GM23338 (cell line): ENCODE measurements around the gene DHX58. TPM values are rescaled to one million over a fixed set of nuclear protein-coding genes. Genes with fewer than 3 reads are reported as not detected.

Experiments used
- ATAC-seq: fragments of 200-7000 bp; cut with Tn5 transposase; 3 replicates; pipeline ENCODE4 v1.9.1; 2020
- DNase-seq: peaks from one replicate; pipeline ENCODE4 v3.0.0-alpha.2; 2015; ENCODE audit warnings: low spot score
- H2AFZ ChIP-seq: fragments of 200-600 bp; sonication (generic); 2 replicates; pipeline ENCODE4 v1.8.0; 2016; ENCODE audit warnings: antibody characterized with exemption, mild to moderate bottlenecking, moderate library complexity
- H3F3A ChIP-seq: fragments of 200-600 bp; sonication (generic); replicated peaks from 2 replicates; pipeline ENCODE4 v1.8.0; 2017; ENCODE audit warnings: antibody characterized with exemption, mixed run types, low read depth
- H3K27ac ChIP-seq: fragments of 200-600 bp; sonication (generic); 2 replicates; pipeline ENCODE4 v1.6.1; 2016; ENCODE audit warnings: low read depth
- H3K27me3 ChIP-seq: fragments of 200-600 bp; sonication (generic); 2 replicates; pipeline ENCODE4 v1.8.0; 2016; ENCODE audit warnings: mild to moderate bottlenecking, mixed run types, moderate library complexity; ENCODE audit not compliant: insufficient read depth
- H3K36me3 ChIP-seq: fragments of 200-600 bp; sonication (generic); 2 replicates; pipeline ENCODE4 v1.8.0; 2016; ENCODE audit warnings: mild to moderate bottlenecking; ENCODE audit not compliant: insufficient read depth
- H3K4me1 ChIP-seq: fragments of 200-600 bp; sonication (generic); 2 replicates; pipeline ENCODE4 v1.8.0; 2016; ENCODE audit warnings: mild to moderate bottlenecking, moderate library complexity; ENCODE audit not compliant: insufficient read depth
- H3K4me2 ChIP-seq: fragments of 200-600 bp; sonication (generic); 2 replicates; pipeline ENCODE4 v1.7.1; 2017; ENCODE audit warnings: mixed run types
- H3K4me3 ChIP-seq: fragments of 200-600 bp; sonication (generic); 2 replicates; pipeline ENCODE4 v1.6.1; 2016; ENCODE audit warnings: mixed run types
- H3K79me2 ChIP-seq: fragments of 200-600 bp; sonication (generic); replicated peaks from 2 replicates; pipeline ENCODE4 v1.8.0; 2017; ENCODE audit warnings: mild to moderate bottlenecking; ENCODE audit not compliant: insufficient read depth
- H3K9me2 ChIP-seq: fragments of 200-600 bp; sonication (generic); 2 replicates; pipeline ENCODE4 v1.8.0; 2017; ENCODE audit not compliant: insufficient read depth
- H4K20me1 ChIP-seq: fragments of 200-600 bp; sonication (generic); replicated peaks from 2 replicates; pipeline ENCODE4 v1.8.0; 2017; ENCODE audit warnings: mild to moderate bottlenecking; ENCODE audit not compliant: insufficient read depth
- H3K27ac Mint-ChIP-seq: 2 replicates; pipeline ENCODE4 v1.8.0; 2020; ENCODE audit warnings: inconsistent platforms, mild to moderate bottlenecking, moderate library complexity, mixed read lengths
- H3K27me3 Mint-ChIP-seq: 3 replicates; pipeline ENCODE4 v1.8.0; 2022; ENCODE audit warnings: low read depth, mild to moderate bottlenecking, moderate library complexity, mixed read lengths, inconsistent platforms; ENCODE audit not compliant: insufficient read depth, poor library complexity
- H3K36me3 Mint-ChIP-seq: 3 replicates; pipeline ENCODE4 v1.8.0; 2021; ENCODE audit warnings: low read depth, mild to moderate bottlenecking, inconsistent platforms, moderate library complexity, mixed read lengths
- H3K4me1 Mint-ChIP-seq: 3 replicates; pipeline ENCODE4 v1.8.0; 2020; ENCODE audit warnings: mild to moderate bottlenecking, inconsistent platforms, mixed read lengths
- H3K4me3 Mint-ChIP-seq: 3 replicates; pipeline ENCODE4 v1.8.0; 2021; ENCODE audit warnings: moderate library complexity, mild to moderate bottlenecking, inconsistent platforms, mixed read lengths
- H3K9me3 Mint-ChIP-seq: 3 replicates; pipeline ENCODE4 v1.8.0; 2020; ENCODE audit warnings: moderate library complexity, mild to moderate bottlenecking, inconsistent platforms, mixed read lengths
- CREB1 ChIP-seq: fragments of 250-450 bp; sonication (Bioruptor Pico); IDR thresholded peaks from 2 replicates; pipeline ENCODE4 v1.5.0; 2020; ENCODE audit warnings: low read depth, mild to moderate bottlenecking, moderate library complexity
- CTCF ChIP-seq, 2 experiments: fragments of 200-600 bp in 1 of 2; sonication (generic) in 1 of 2; conservative IDR thresholded peaks; 2 replicates each; pipeline versions ENCODE4 v1.5.1 to v1.6.1; 2016 to 2017; ENCODE audit warnings: antibody characterized with exemption in 2 of 2, low read depth in 2 of 2, mild to moderate bottlenecking in 2 of 2, moderate library complexity in 1 of 2
- ETS1 ChIP-seq: IDR thresholded peaks from 2 replicates; pipeline ENCODE4 v1.6.1; 2016; ENCODE audit warnings: antibody characterized with exemption
- EZH2 ChIP-seq: fragments of 200-600 bp; sonication (generic); IDR thresholded peaks from one replicate; pipeline ENCODE4 v1.8.0; 2017; ENCODE audit warnings: antibody characterized with exemption, mild to moderate bottlenecking, low read depth; ENCODE audit not compliant: unreplicated experiment
- EZH2phosphoT487 ChIP-seq: fragments of 200-600 bp; sonication (generic); IDR thresholded peaks from one replicate; pipeline ENCODE4 v1.8.1; 2018; ENCODE audit warnings: antibody characterized with exemption; ENCODE audit not compliant: unreplicated experiment
- JUNB ChIP-seq: IDR thresholded peaks from one replicate; pipeline ENCODE4 v1.6.1; 2016; ENCODE audit warnings: antibody characterized with exemption; ENCODE audit not compliant: unreplicated experiment
- NANOG ChIP-seq: IDR thresholded peaks from 2 replicates; pipeline ENCODE4 v1.6.1; 2016; ENCODE audit warnings: antibody characterized with exemption, borderline replicate concordance
- POLR2AphosphoS5 ChIP-seq: IDR thresholded peaks from 2 replicates; pipeline ENCODE4 v1.6.1; 2016; ENCODE audit warnings: antibody characterized with exemption, low read depth
- REST ChIP-seq: IDR thresholded peaks from one replicate; pipeline ENCODE4 v1.6.1; 2018; ENCODE audit warnings: antibody characterized with exemption; ENCODE audit not compliant: unreplicated experiment
- STAT1 ChIP-seq: IDR thresholded peaks from one replicate; pipeline ENCODE4 v1.6.1; 2016; ENCODE audit warnings: antibody characterized with exemption; ENCODE audit not compliant: unreplicated experiment
- ZNF114 ChIP-seq: fragments of 250-450 bp; sonication (Bioruptor Pico); IDR thresholded peaks from 2 replicates; pipeline ENCODE4 v1.5.0; 2020; ENCODE audit warnings: mild to moderate bottlenecking, moderate library complexity
- ZNF331 ChIP-seq: fragments of 250-450 bp; sonication (Bioruptor Pico); IDR thresholded peaks from 2 replicates; pipeline ENCODE4 v1.5.0; 2020; ENCODE audit warnings: low read depth, mild to moderate bottlenecking, moderate library complexity
- ZNF462 ChIP-seq: fragments of 250-450 bp; sonication (Bioruptor Pico); IDR thresholded peaks from 2 replicates; pipeline ENCODE4 v1.5.0; 2020; ENCODE audit warnings: mild to moderate bottlenecking, moderate library complexity
- polyA plus RNA-seq: library from polyadenylated mRNA; unstranded; fragments of >200 nt; fragmentation: Nextera tagmentation; extraction: Ambion mirVana; gene quantifications from 2 replicates; pipeline ENCODE4 v1.2.1, GENCODE V29; 2016
- total RNA-seq: library from RNA; depleted of rRNA; stranded (reverse); fragments of >200 nt; shearing (Covaris generic); gene quantifications from 2 replicates; pipeline ENCODE4 v1.2.3, GENCODE V29; 2014

Gene DHX58
- total and polyA plus RNA-seq, 2 experiments from 2014 or later: 4.1 to 6.6 TPM

GRCh38 chr17:42117397-42118125 lies 5.0 kb upstream of the DHX58 start:
- H3F3A ChIP-seq: peaks cover 9% of the 10 kb centered on the region; the same call in 1 of the 2 replicates
- 0 out of 2 replicates have a peak, but pooled peaks cover 5% of the 10 kb centered on the region for H4K20me1 ChIP-seq
- no peak overlapping the region for H2AFZ ChIP-seq
- no peaks in the 10 kb centered on the region for H3K9me2 ChIP-seq
- Mint-ChIP-seq H3K27me3 (peaks cover 22% of the 10 kb centered on the region), H3K4me3 (no peak overlapping the region), H3K9me3 (no peaks in the 10 kb centered on the region; the same call in 2 of the 3 replicates), H3K36me3 (peaks cover 32% of the 10 kb centered on the region), H3K4me1 (peaks cover 22% of the 10 kb centered on the region), H3K27ac (no peak overlapping the region)
- no peak for ATAC-seq
- TF ChIP-seq CREB1 (CRISPR knock-in tag) (no peak), EZH2phosphoT487 (no peak), POLR2AphosphoS5 (no peak), ETS1 (no peak), REST (no peak), JUNB (no peak), STAT1 (no peak), EZH2 (no peak), NANOG (no peak), ZNF462 (CRISPR knock-in tag) (no peak), ZNF331 (CRISPR knock-in tag) (no peak), CTCF (conservative IDR thresholded peaks at IDR 0.05; ENCODE audit: low read depth in 2 of 2) (no peak), ZNF114 (CRISPR knock-in tag) (no peak)
- DNase-seq: no peak
- no peaks in the 10 kb centered on the region; the same call in 1 of the 2 replicates for H3K36me3 ChIP-seq
- H3K4me2 ChIP-seq: no peak overlapping the region
- no peak overlapping the region for H3K4me3 ChIP-seq
- no peak overlapping the region; the same call in 1 of the 2 replicates for H3K27ac ChIP-seq
- H3K4me1 ChIP-seq: peaks cover 16% of the 10 kb centered on the region; the same call in 1 of the 2 replicates
- H3K27me3 ChIP-seq: no peaks in the 10 kb centered on the region
- no peaks in the 10 kb centered on the region for H3K79me2 ChIP-seq
